Lower leg skin (tissue), 3 donors: ENCODE results near the gene PPIL6.

ENCODE experiments used
- POLR2A ChIP-seq, 2 donors: fragments of 450-650 bp; IDR thresholded peaks; one replicate each; pipeline ENCODE4 v1.6.1; 2016 to 2017; ENCODE audit warnings: antibody characterized with exemption in 2 of 2, mild to moderate bottlenecking in 1 of 2, moderate library complexity in 1 of 2
- TF ChIP-seq, protein P1 (sequence below), 3 donors: fragments of 450-650 bp; IDR thresholded peaks; one replicate each; pipeline ENCODE4 v1.5.1; 2016; ENCODE audit warnings: antibody characterized with exemption in 3 of 3, mild to moderate bottlenecking in 3 of 3, moderate library complexity in 2 of 3

DNA sequence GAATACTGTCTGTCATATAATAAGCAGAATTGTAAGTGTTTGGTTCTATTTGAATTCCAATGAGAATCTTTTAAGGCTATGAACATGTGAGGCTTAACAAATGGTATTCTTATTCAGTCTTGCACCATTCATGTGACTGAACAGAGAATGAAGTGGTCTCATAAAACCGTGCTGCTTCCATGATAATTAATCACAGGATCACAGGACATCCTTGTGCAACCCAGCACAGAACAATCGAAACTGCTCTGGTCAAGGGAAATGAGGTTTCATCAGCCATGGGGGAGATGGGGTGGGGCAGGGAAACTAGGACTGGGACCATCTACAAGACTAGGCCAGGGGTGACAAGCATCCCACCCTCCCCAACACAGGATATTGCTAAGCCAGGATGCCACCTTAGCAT, 6.0 kb downstream of the PPIL6 start:
- TF ChIP-seq, protein P1, sequence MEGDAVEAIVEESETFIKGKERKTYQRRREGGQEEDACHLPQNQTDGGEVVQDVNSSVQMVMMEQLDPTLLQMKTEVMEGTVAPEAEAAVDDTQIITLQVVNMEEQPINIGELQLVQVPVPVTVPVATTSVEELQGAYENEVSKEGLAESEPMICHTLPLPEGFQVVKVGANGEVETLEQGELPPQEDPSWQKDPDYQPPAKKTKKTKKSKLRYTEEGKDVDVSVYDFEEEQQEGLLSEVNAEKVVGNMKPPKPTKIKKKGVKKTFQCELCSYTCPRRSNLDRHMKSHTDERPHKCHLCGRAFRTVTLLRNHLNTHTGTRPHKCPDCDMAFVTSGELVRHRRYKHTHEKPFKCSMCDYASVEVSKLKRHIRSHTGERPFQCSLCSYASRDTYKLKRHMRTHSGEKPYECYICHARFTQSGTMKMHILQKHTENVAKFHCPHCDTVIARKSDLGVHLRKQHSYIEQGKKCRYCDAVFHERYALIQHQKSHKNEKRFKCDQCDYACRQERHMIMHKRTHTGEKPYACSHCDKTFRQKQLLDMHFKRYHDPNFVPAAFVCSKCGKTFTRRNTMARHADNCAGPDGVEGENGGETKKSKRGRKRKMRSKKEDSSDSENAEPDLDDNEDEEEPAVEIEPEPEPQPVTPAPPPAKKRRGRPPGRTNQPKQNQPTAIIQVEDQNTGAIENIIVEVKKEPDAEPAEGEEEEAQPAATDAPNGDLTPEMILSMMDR (IDR thresholded peaks at IDR 0.05): no peak
- no peak for TF ChIP-seq POLR2A (IDR thresholded peaks at IDR 0.05)
